ENCODE measurements around the gene ZNF609.

GRCh38 chr15:64656508-64656907 lies 196.1 kb downstream of the ZNF609 start:
- TF ChIP-seq POLR2A (IDR thresholded peaks at IDR 0.05; ENCODE audit: low read depth, low read length): no peak
- TF ChIP-seq TAF1 (IDR thresholded peaks at IDR 0.05; ENCODE audit: borderline replicate concordance, low read depth, low read length): no peak
- TF ChIP-seq POLR2AphosphoS5 (IDR thresholded peaks at IDR 0.05; ENCODE audit: low read depth, low read length): no peak

All from GM12892 (cell line).